Ascending aorta (tissue), 2 donors: Measurements from ENCODE around the gene NR3C1. TPM values are rescaled to one million over a fixed set of nuclear protein-coding genes. Genes with fewer than 3 reads are reported as not detected.

Experiments
- DNase-seq, 2 donors: peaks; one replicate each; pipeline ENCODE4 v3.0.0-alpha.2; 2019; ENCODE audit warnings: low spot score in 2 of 2
- H3K27ac ChIP-seq, 2 donors: fragments of 200-600 bp; sonication (generic); one replicate each; pipeline ENCODE4 v1.5.1; 2016 to 2017; ENCODE audit warnings: mild to moderate bottlenecking in 1 of 2
- H3K27me3 ChIP-seq: fragments of 200-600 bp; sonication (generic); one replicate; pipeline ENCODE4 v1.5.1; 2017
- H3K36me3 ChIP-seq, 2 donors: fragments of 200-600 bp; sonication (generic); one replicate each; pipeline ENCODE4 v1.5.1; 2016
- H3K4me1 ChIP-seq, 2 donors: fragments of 200-600 bp; sonication (generic); one replicate each; pipeline ENCODE4 v1.5.1; 2016 to 2017; ENCODE audit warnings: mild to moderate bottlenecking in 1 of 2
- H3K4me3 ChIP-seq, 2 donors: fragments of 200-600 bp; sonication (generic); one replicate each; pipeline ENCODE4 v1.5.1; 2016 to 2017; ENCODE audit warnings: mild to moderate bottlenecking in 1 of 2
- H3K9me3 ChIP-seq, 2 donors: fragments of 200-600 bp; sonication (generic); one replicate each; pipeline ENCODE4 v1.5.1; 2016
- intact Hi-C: fragments of 100-400 bp; cut with DNase I; formaldehyde crosslinking; loops from one replicate; pipeline ENCODE4 v1.15.1; 2023
- total RNA-seq: library from RNA; depleted of rRNA; stranded (reverse); fragments of >200 nt; gene quantifications from one replicate; pipeline ENCODE4 v1.1.0, GENCODE V29; 2016
- TF ChIP-seq, protein P1 (sequence below), 3 experiments: fragments of 200-600 bp in 2 of 3; fragments of 450-650 bp in 1 of 3; sonication (generic) in 2 of 3; IDR thresholded peaks; one replicate each; pipeline ENCODE4 v1.5.1; 2016 to 2019; ENCODE audit warnings: antibody characterized with exemption in 3 of 3, mild to moderate bottlenecking in 1 of 3, moderate library complexity in 1 of 3

NR3C1 gene
- total RNA-seq, 1 donor from 2014 or later, result 18.4 TPM

DNA sequence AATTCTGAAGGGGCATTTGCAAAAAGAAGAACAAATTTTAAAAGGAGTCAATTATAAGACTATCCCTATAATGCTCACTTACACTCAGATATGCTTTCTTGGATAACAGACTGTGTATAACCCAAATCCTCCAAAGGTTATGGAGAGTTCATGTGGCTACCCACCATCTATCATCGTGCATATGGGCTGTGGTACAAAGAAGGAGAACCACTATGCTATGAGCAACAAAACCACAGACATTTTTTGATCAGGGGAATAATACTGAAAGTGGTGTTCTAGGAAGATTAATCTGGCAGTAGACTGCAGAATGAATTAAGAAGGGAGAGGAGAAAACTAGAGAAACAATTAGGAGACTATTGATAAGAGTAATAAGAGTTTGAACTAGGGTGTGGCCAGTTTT lies 16.8 kb downstream of the NR3C1 start:
- DNase-seq, result no peak
- intact Hi-C loops, result no loop called here
- Histone ChIP-seq H3K4me3 (no peak overlapping the region), H3K27me3 (no peaks in the 10 kb centered on the region), H3K9me3 (peaks cover 0 to 9% of the 10 kb centered on the region in 2 donors), H3K27ac (no peak overlapping the region), H3K36me3 (peaks cover 0 to 4% of the 10 kb centered on the region in 2 donors), H3K4me1 (peaks cover 0 to 36% of the 10 kb centered on the region in 2 donors)
- TF ChIP-seq, protein P1, sequence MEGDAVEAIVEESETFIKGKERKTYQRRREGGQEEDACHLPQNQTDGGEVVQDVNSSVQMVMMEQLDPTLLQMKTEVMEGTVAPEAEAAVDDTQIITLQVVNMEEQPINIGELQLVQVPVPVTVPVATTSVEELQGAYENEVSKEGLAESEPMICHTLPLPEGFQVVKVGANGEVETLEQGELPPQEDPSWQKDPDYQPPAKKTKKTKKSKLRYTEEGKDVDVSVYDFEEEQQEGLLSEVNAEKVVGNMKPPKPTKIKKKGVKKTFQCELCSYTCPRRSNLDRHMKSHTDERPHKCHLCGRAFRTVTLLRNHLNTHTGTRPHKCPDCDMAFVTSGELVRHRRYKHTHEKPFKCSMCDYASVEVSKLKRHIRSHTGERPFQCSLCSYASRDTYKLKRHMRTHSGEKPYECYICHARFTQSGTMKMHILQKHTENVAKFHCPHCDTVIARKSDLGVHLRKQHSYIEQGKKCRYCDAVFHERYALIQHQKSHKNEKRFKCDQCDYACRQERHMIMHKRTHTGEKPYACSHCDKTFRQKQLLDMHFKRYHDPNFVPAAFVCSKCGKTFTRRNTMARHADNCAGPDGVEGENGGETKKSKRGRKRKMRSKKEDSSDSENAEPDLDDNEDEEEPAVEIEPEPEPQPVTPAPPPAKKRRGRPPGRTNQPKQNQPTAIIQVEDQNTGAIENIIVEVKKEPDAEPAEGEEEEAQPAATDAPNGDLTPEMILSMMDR (IDR thresholded peaks at IDR 0.05), result no peak

DNA sequence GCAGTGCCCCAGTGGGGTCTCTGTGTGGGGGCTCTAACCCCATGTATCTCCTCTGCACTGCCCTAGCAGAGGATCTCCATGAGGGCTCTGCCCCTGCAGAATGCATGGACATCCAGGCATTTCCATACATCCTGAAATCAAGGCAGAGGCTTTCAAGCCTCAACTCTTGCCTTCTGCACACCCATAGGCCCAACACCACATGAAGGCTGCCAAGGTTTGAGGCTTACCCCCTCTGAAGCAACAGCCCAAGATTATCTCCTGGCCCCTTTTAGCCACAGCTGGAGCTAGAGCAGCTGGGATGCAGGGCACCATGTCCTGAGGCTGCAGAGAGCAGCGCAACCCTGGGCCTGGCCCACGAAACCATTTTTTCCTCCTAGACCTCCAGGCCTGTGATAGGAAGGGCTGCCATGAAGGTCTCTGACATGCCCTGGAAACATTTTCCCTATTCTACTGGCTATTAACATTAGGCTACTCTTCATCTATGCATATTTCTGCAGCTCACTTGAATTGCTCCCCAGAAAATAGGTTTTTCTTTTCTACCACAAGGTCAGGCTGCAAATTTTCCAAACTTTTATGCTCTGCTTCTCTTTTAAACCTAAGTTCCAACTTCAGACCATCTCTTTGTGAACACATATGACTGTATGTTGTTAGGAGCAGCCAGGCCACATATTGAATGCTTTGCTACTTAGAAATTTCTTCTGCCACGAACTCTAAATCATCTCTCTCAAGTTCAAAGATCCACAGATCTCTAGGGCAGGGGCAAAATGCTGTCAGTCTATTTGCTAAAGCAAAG lies 18.4 kb downstream of the NR3C1 start:
- H3K27ac ChIP-seq, result no peak overlapping the region
- peaks cover 0 to 9% of the 10 kb centered on the region in 2 donors for H3K9me3 ChIP-seq
- TF ChIP-seq, protein P1 (IDR thresholded peaks at IDR 0.05), result no peak
- peaks cover 0 to 4% of the 10 kb centered on the region in 2 donors for H3K36me3 ChIP-seq
- no peak for DNase-seq
- H3K4me3 ChIP-seq, result no peak overlapping the region
- H3K4me1 ChIP-seq, result peaks cover 0 to 22% of the 10 kb centered on the region in 2 donors
- H3K27me3 ChIP-seq, result no peaks in the 10 kb centered on the region
- intact Hi-C loops, result no loop called here

DNA sequence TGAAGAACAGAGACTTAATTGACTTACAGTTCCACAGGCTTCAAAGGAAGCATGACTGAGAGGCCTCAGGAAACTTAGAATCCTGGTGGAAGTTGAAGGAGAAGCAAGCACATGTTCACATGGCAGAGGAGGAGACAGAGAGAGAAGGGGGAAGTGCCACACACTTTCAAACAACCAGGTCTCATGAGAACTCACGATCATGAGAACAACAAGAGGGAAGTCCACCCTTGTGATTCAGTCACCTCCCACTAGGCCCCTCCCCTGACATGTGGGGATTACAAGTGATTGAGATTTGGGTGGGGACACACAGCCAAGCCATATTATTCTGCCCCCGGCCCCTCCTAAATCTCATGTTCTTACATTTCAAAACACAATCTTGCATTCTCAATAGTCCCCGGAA lies 19.5 kb downstream of the NR3C1 start:
- no peak overlapping the region for H3K27ac ChIP-seq
- TF ChIP-seq, protein P1 (IDR thresholded peaks at IDR 0.05), result no peak
- intact Hi-C loops, result no loop called here
- no peaks in the 10 kb centered on the region for H3K27me3 ChIP-seq
- H3K36me3 ChIP-seq, result peaks cover 0 to 4% of the 10 kb centered on the region in 2 donors
- no peak overlapping the region for H3K4me3 ChIP-seq
- H3K9me3 ChIP-seq, result peaks cover 0 to 9% of the 10 kb centered on the region in 2 donors
- peaks cover 0 to 12% of the 10 kb centered on the region in 2 donors for H3K4me1 ChIP-seq
- no peak for DNase-seq

DNA sequence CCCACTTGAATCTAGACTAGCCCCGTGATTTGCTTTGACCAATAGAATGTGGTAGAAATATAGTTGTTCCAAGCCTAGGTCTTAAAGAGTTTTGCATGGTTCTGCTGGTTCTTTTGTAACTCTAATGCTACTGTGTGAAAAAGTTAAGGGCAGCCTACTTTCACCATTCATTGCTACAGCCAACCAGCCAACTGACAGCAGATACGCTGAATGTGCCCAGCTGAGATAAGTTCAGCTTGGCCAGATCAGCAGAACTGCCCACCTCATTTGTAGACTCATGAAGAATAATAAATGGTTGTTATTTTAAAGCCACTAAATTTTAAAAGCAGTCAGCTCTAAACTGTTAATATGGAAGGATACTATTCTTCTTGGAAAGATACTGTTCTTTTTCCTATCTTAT lies 23.9 kb downstream of the NR3C1 start:
- no peak overlapping the region for H3K4me3 ChIP-seq
- peaks cover 0 to 11% of the 10 kb centered on the region in 2 donors for H3K4me1 ChIP-seq
- intact Hi-C loops, result no loop called here
- no peak overlapping the region for H3K27ac ChIP-seq
- DNase-seq, result no peak
- H3K9me3 ChIP-seq, result no peaks in the 10 kb centered on the region
- H3K36me3 ChIP-seq, result no peaks in the 10 kb centered on the region
- no peaks in the 10 kb centered on the region for H3K27me3 ChIP-seq
- TF ChIP-seq, protein P1 (IDR thresholded peaks at IDR 0.05), result no peak

DNA sequence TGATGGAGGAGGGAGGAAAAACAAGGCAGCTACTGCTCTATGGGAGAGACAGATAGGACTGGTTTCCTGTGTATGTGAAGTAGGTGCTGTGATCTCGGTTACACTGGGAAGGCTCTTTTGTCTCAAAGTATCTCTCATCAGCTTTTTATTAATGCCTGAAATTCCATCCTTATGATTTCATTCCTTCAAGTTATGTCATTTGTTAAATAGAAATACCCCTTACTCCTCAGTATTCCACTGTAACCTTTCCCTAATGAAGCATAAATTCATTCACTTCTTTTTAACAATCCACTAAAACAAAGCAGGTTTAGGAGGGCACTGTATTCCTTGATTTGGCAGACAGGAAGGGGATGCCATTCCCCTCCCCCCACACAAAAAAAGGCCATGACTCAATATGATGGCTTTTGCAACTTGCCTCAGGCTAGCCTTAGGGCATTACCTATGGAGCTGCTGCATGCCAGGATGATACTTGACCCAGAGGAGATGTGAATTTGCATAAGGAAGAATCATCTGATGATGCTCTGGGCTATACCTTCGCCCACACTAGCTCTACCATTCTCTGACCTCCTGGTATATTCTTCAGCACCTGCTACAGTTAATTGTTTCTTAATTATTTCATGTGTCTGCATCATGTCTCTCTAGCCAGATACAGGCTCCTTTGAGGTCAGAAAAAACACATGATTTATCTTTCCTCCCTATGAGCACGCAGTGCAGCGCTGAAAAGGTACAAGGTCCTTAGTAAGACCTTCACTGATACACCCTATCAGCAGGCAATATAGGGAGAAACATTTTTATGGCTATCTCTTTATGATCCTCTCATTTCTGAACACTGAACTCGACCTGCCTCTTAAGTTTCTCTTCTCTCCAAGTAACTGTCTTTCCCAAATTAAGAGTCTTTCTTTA lies 26.3 kb downstream of the NR3C1 start:
- Histone ChIP-seq H3K36me3 (no peaks in the 10 kb centered on the region), H3K4me3 (no peak overlapping the region), H3K9me3 (no peaks in the 10 kb centered on the region), H3K27me3 (no peaks in the 10 kb centered on the region), H3K27ac (no peak overlapping the region), H3K4me1 (peaks cover 0 to 11% of the 10 kb centered on the region in 2 donors)
- TF ChIP-seq, protein P1 (IDR thresholded peaks at IDR 0.05), result no peak
- no peak for DNase-seq
- intact Hi-C loops, result no loop called here
